Measurements from ENCODE around the gene KIF2C.
"Not testable (repeated sequence)": the region's sequence is repeated elsewhere in the genome, so short reads cannot be mapped to it uniquely, and the experiment has no call there.

The KIF2C gene

GRCh38 chr1:44735992-44736391, 3.6 kb upstream of the KIF2C start:
- H3K4me3 ChIP-seq (ENCODE audit: low read length): no peak overlapping the region
- H2AFZ ChIP-seq (ENCODE audit: low read length): no peak overlapping the region
- H3K36me3 ChIP-seq (replicated peaks; ENCODE audit: insufficient read depth, low read length): no peaks in the 10 kb centered on the region
- H3F3A ChIP-seq (ENCODE audit: insufficient read depth, low read length): peaks cover 2% of the 10 kb centered on the region; the same call in 1 of the 2 replicates
- no peak for DNase-seq
- no peak overlapping the region for H3K4me2 ChIP-seq (ENCODE audit: low read depth, low read length)
- no peaks in the 10 kb centered on the region for H3K9me2 ChIP-seq (replicated peaks; ENCODE audit: insufficient read depth, low read length)
- H4K20me1 ChIP-seq (ENCODE audit: insufficient read depth, low read length): no peaks in the 10 kb centered on the region
- H3K4me1 ChIP-seq (ENCODE audit: low read length): peaks cover 9% of the 10 kb centered on the region
- peaks cover 13% of the 10 kb centered on the region for H3K79me2 ChIP-seq (ENCODE audit: low read length)
- H3K9ac ChIP-seq (ENCODE audit: low read length): no peak overlapping the region
- no peak overlapping the region for H3K27ac ChIP-seq (ENCODE audit: low read length)
- H3K9me3 ChIP-seq (replicated peaks; ENCODE audit: insufficient read depth, low read length): no peaks in the 10 kb centered on the region
- no peaks in the 10 kb centered on the region for H3K27me3 ChIP-seq (replicated peaks; ENCODE audit: insufficient read depth, low read length)
- TF ChIP-seq EZH2phosphoT487 (IDR thresholded peaks at IDR 0.05; ENCODE audit: low read length): no peak
- TF ChIP-seq EZH2 (optimal IDR thresholded peaks at IDR 0.05; ENCODE audit: low read depth, low read length): no peak
- no peak for TF ChIP-seq CTCF (IDR thresholded peaks at IDR 0.05; ENCODE audit: low read length)

- peak overlapping the region; percentile 43; the same call in 1 of the 2 replicates for H3K27ac ChIP-seq (ENCODE audit: low read length)
Observed at GRCh38 chr1:44738953-44739306, 707 bp upstream of the KIF2C start.

GRCh38 chr1:44740179-44740617, 561 bp downstream of the KIF2C start:
- Histone ChIP-seq H3K4me1 (ENCODE audit: low read length) (peaks cover 6% of the 10 kb centered on the region; the same call in 1 of the 2 replicates), H2AFZ (ENCODE audit: low read length) (peak overlapping the region; percentile 83), H3F3A (ENCODE audit: insufficient read depth, low read length) (0 out of 2 replicates have a peak, but pooled peaks cover 7% of the 10 kb centered on the region), H4K20me1 (ENCODE audit: insufficient read depth, low read length) (no peaks in the 10 kb centered on the region), H3K9me2 (replicated peaks; ENCODE audit: insufficient read depth, low read length) (no peaks in the 10 kb centered on the region), H3K79me2 (ENCODE audit: low read length) (peaks cover 46% of the 10 kb centered on the region), H3K9ac (ENCODE audit: low read length) (peak overlapping the region; percentile 84), H3K4me2 (ENCODE audit: low read depth, low read length) (peak overlapping the region; percentile 63), H3K9me3 (replicated peaks; ENCODE audit: insufficient read depth, low read length) (no peaks in the 10 kb centered on the region), H3K27ac (ENCODE audit: low read length) (peak overlapping the region; percentile 56), H3K4me3 (ENCODE audit: low read length) (peak overlapping the region; percentile 89), H3K27me3 (replicated peaks; ENCODE audit: insufficient read depth, low read length) (no peaks in the 10 kb centered on the region), H3K36me3 (replicated peaks; ENCODE audit: insufficient read depth, low read length) (no peaks in the 10 kb centered on the region; the same call in 1 of the 2 replicates)
- DNase-seq: peak; percentile 23
- TF ChIP-seq EZH2phosphoT487 (IDR thresholded peaks at IDR 0.05; ENCODE audit: low read length) (no peak), CTCF (IDR thresholded peaks at IDR 0.05; ENCODE audit: low read length) (no peak), EZH2 (optimal IDR thresholded peaks at IDR 0.05; ENCODE audit: low read depth, low read length) (no peak)

More at GRCh38 chr1:44738953-44739306, 707 bp upstream of the KIF2C start:
- not testable (repeated sequence) for H3K27me3 ChIP-seq (replicated peaks; ENCODE audit: insufficient read depth, low read length); H3K9me2 ChIP-seq (replicated peaks; ENCODE audit: insufficient read depth, low read length); H3K4me1 ChIP-seq (ENCODE audit: low read length); H4K20me1 ChIP-seq (ENCODE audit: insufficient read depth, low read length); H3F3A ChIP-seq (ENCODE audit: insufficient read depth, low read length); DNase-seq; H3K9me3 ChIP-seq (replicated peaks; ENCODE audit: insufficient read depth, low read length); H3K36me3 ChIP-seq (replicated peaks; ENCODE audit: insufficient read depth, low read length)
- H3K9ac ChIP-seq (ENCODE audit: low read length): peak overlapping the region; percentile 67
- peak overlapping the region; percentile 65 for H2AFZ ChIP-seq (ENCODE audit: low read length)
- H3K4me3 ChIP-seq (ENCODE audit: low read length): peak overlapping the region; percentile 89
- H3K79me2 ChIP-seq (ENCODE audit: low read length): peaks cover 38% of the 10 kb centered on the region
- peak overlapping the region; percentile 55 for H3K4me2 ChIP-seq (ENCODE audit: low read depth, low read length)

- 0 out of 2 replicates have a peak, but pooled peaks cover 7% of the 10 kb centered on the region for H3F3A ChIP-seq (ENCODE audit: insufficient read depth, low read length)
- no peaks in the 10 kb centered on the region for H3K9me3 ChIP-seq (replicated peaks; ENCODE audit: insufficient read depth, low read length)
- H3K9ac ChIP-seq (ENCODE audit: low read length): no peak overlapping the region
- H3K27ac ChIP-seq (ENCODE audit: low read length): no peak overlapping the region
- DNase-seq: no peak
- no peaks in the 10 kb centered on the region for H3K27me3 ChIP-seq (replicated peaks; ENCODE audit: insufficient read depth, low read length)
- H3K4me2 ChIP-seq (ENCODE audit: low read depth, low read length): no peak overlapping the region
- peaks cover 7% of the 10 kb centered on the region for H3K36me3 ChIP-seq (replicated peaks; ENCODE audit: insufficient read depth, low read length)
- no peak overlapping the region for H2AFZ ChIP-seq (ENCODE audit: low read length)
- H3K79me2 ChIP-seq (ENCODE audit: low read length): peaks cover 67% of the 10 kb centered on the region
- TF ChIP-seq EZH2 (optimal IDR thresholded peaks at IDR 0.05; ENCODE audit: low read depth, low read length) (no peak), EZH2phosphoT487 (IDR thresholded peaks at IDR 0.05; ENCODE audit: low read length) (no peak), CTCF (IDR thresholded peaks at IDR 0.05; ENCODE audit: low read length) (no peak)
- H3K4me3 ChIP-seq (ENCODE audit: low read length): no peak overlapping the region
- H3K9me2 ChIP-seq (replicated peaks; ENCODE audit: insufficient read depth, low read length): no peaks in the 10 kb centered on the region
- peaks cover 6% of the 10 kb centered on the region; the same call in 1 of the 2 replicates for H3K4me1 ChIP-seq (ENCODE audit: low read length)
- no peaks in the 10 kb centered on the region for H4K20me1 ChIP-seq (ENCODE audit: insufficient read depth, low read length)
Observed at GRCh38 chr1:44743211-44743610, 3.6 kb downstream of the KIF2C start.

Data from MM.1S (cell line).